ENCODE results near the gene NPIPB8. TPM values are rescaled to one million over a fixed set of nuclear protein-coding genes. Genes with fewer than 3 reads are reported as not detected.

The NPIPB8 gene
- total and polyA plus RNA-seq, 9 of the 15 experiments (the other 6 are each of a cell fraction or from before 2014, with no cell fraction given), result 0.16 TPM; not detected in 8

- TF ChIP-seq SMAD1 (IDR thresholded peaks at IDR 0.05; ENCODE audit: low read depth, low read length, partially characterized antibody) (peak; percentile 23), RBFOX2 (IDR thresholded peaks at IDR 0.05; ENCODE audit: low read depth, low read length) (peak; percentile 67), ZNF445 (CRISPR knock-in tag; IDR thresholded peaks at IDR 0.05; ENCODE audit: low read depth) (no peak), FOXK2 (conservative IDR thresholded peaks at IDR 0.05 in 1 of 2, IDR thresholded peaks at IDR 0.05 in 1 of 2; ENCODE audit: low read depth in 2 of 2) (peak; percentile 36 to 37; a peak in 2 of 4 replicates), VEZF1 (CRISPR knock-in tag; IDR thresholded peaks at IDR 0.05) (peak; percentile 72), TEAD2 (tag; IDR thresholded peaks at IDR 0.05) (no peak), ZNF766 (CRISPR knock-in tag; conservative IDR thresholded peaks at IDR 0.05) (peak; percentile 84), TSC22D4 (tag; IDR thresholded peaks at IDR 0.05) (no peak), UBTF (IDR thresholded peaks at IDR 0.05; ENCODE audit: borderline replicate concordance in 1 of 2, low read depth in 2 of 2, low read length in 2 of 2) (no peak), DNMT1 (IDR thresholded peaks at IDR 0.05) (no peak), EP400 (IDR thresholded peaks at IDR 0.05) (0 out of 2 replicates have a peak, but pooled peaks have one; percentile 32), EGR1 (conservative IDR thresholded peaks at IDR 0.05) (peak; percentile 88), SUPT5H (IDR thresholded peaks at IDR 0.05) (peak; percentile 64), NR2C2 (CRISPR knock-in tag; IDR thresholded peaks at IDR 0.05) (no peak), NR2C2 (tag; IDR thresholded peaks at IDR 0.05) (peak; percentile 86)
- TF ChIP-seq, protein P1, sequence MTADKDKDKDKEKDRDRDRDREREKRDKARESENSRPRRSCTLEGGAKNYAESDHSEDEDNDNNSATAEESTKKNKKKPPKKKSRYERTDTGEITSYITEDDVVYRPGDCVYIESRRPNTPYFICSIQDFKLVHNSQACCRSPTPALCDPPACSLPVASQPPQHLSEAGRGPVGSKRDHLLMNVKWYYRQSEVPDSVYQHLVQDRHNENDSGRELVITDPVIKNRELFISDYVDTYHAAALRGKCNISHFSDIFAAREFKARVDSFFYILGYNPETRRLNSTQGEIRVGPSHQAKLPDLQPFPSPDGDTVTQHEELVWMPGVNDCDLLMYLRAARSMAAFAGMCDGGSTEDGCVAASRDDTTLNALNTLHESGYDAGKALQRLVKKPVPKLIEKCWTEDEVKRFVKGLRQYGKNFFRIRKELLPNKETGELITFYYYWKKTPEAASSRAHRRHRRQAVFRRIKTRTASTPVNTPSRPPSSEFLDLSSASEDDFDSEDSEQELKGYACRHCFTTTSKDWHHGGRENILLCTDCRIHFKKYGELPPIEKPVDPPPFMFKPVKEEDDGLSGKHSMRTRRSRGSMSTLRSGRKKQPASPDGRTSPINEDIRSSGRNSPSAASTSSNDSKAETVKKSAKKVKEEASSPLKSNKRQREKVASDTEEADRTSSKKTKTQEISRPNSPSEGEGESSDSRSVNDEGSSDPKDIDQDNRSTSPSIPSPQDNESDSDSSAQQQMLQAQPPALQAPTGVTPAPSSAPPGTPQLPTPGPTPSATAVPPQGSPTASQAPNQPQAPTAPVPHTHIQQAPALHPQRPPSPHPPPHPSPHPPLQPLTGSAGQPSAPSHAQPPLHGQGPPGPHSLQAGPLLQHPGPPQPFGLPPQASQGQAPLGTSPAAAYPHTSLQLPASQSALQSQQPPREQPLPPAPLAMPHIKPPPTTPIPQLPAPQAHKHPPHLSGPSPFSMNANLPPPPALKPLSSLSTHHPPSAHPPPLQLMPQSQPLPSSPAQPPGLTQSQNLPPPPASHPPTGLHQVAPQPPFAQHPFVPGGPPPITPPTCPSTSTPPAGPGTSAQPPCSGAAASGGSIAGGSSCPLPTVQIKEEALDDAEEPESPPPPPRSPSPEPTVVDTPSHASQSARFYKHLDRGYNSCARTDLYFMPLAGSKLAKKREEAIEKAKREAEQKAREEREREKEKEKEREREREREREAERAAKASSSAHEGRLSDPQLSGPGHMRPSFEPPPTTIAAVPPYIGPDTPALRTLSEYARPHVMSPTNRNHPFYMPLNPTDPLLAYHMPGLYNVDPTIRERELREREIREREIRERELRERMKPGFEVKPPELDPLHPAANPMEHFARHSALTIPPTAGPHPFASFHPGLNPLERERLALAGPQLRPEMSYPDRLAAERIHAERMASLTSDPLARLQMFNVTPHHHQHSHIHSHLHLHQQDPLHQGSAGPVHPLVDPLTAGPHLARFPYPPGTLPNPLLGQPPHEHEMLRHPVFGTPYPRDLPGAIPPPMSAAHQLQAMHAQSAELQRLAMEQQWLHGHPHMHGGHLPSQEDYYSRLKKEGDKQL (CRISPR knock-in tag; IDR thresholded peaks at IDR 0.05; ENCODE audit: borderline replicate concordance), result no peak
These were observed 40.8 kb upstream of the NPIPB8 start, which contains the start of gene SULT1A2 (continued) for GRCh38 chr16:28596840-28597691.

Measured in K562 (cell line).